Osteocyte (in vitro differentiated cells): Measurements from ENCODE around the gene ARHGEF40. TPM values are rescaled to one million over a fixed set of nuclear protein-coding genes. Genes with fewer than 3 reads are reported as not detected.
A peak's percentile ranks its signal among the peaks of the same experiment; 100 is the strongest.

Source experiments
- DNase-seq: peaks from one replicate; pipeline ENCODE4 v3.0.0; 2021; ENCODE audit warnings: mixed read lengths; ENCODE audit not compliant: unreplicated experiment; ENCODE audit errors: extremely low spot score
- H3K27ac Mint-ChIP-seq: one replicate; pipeline ENCODE4 v1.8.0; 2021; ENCODE audit warnings: mild to moderate bottlenecking, mixed read lengths; ENCODE audit not compliant: unreplicated experiment
- H3K27me3 Mint-ChIP-seq: one replicate; pipeline ENCODE4 v1.8.0; 2021; ENCODE audit warnings: mixed read lengths; ENCODE audit not compliant: unreplicated experiment
- H3K36me3 Mint-ChIP-seq: one replicate; pipeline ENCODE4 v1.8.0; 2021; ENCODE audit warnings: mixed read lengths; ENCODE audit not compliant: unreplicated experiment
- H3K4me1 Mint-ChIP-seq: one replicate; pipeline ENCODE4 v1.8.0; 2021; ENCODE audit warnings: mixed read lengths; ENCODE audit not compliant: unreplicated experiment
- H3K4me3 Mint-ChIP-seq: one replicate; pipeline ENCODE4 v1.8.0; 2021; ENCODE audit warnings: mild to moderate bottlenecking, moderate library complexity, mixed read lengths; ENCODE audit not compliant: unreplicated experiment
- H3K9me3 Mint-ChIP-seq: one replicate; pipeline ENCODE4 v1.8.0; 2021; ENCODE audit warnings: mixed read lengths; ENCODE audit not compliant: unreplicated experiment
- CTCF ChIP-seq: fragments of 200-600 bp; sonication (generic); IDR thresholded peaks from 2 replicates; pipeline ENCODE4 v1.5.0; 2021; ENCODE audit warnings: antibody characterized with exemption, mild to moderate bottlenecking, moderate library complexity
- total RNA-seq: library from RNA; stranded (reverse); gene quantifications from 2 replicates; pipeline ENCODE4 v1.2.1, GENCODE V29; 2021

ARHGEF40 gene
- total RNA-seq, 1 donor from 2014 or later, result 139 TPM

DNA sequence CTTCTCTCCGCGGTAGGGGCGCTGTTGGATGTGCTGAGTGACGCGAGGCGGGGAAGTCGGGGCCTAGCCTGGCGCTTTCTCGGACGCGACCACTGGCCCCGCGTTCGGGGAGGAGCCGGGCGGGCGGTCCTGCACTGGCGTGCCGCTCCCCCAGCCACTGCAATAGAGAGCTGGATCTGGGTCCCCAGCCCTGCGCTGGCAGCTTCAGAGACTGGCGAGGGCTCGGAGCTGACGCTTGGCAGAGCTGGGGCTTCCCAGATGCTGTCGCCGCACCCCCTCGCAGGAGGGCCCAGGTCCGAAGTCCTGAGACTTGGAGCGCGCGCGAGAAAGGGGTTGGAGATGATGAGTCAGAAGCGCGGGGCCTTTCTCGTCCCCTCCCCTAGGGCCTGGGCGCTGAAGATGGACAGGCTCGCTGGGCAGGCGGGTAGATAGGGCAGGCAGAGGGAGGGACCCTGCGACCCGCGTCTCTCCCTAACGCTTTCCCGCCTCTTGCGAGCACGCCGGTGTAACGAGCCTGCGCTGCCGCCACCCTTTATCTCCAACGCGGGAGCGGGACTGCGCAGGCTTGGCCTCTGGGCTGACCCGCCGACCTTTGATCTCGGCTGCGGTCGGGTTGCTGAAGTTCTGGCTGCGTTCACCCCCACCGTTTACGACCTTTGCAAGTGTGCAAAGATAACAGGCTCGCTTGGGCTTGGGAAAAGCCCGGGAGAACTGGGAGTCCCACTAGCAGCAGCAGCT, 33.8 kb downstream of the ARHGEF40 start:
- Mint-ChIP-seq H3K36me3 (no peaks in the 10 kb centered on the region), H3K9me3 (no peaks in the 10 kb centered on the region), H3K4me3 (peak overlapping the region; percentile 95), H3K27me3 (no peaks in the 10 kb centered on the region), H3K4me1 (peaks cover 51% of the 10 kb centered on the region), H3K27ac (peak overlapping the region; percentile 91)
- peak; percentile 70 for TF ChIP-seq CTCF
- peak; percentile 97 for DNase-seq

- peak; percentile 98 for TF ChIP-seq CTCF
- Mint-ChIP-seq H3K4me1 (peaks cover 44% of the 10 kb centered on the region), H3K9me3 (no peaks in the 10 kb centered on the region), H3K27ac (peak overlapping the region; percentile 91), H3K27me3 (no peaks in the 10 kb centered on the region), H3K4me3 (peak overlapping the region; percentile 95), H3K36me3 (no peaks in the 10 kb centered on the region)
- DNase-seq, result no peak
Measured at GRCh38 chr14:21104448-21105060, 34.5 kb downstream of the ARHGEF40 start.

GRCh38 chr14:21105095-21105494, 35.0 kb downstream of the ARHGEF40 start:
- H3K27me3 Mint-ChIP-seq, result no peaks in the 10 kb centered on the region
- no peak overlapping the region for H3K4me3 Mint-ChIP-seq
- peaks cover 41% of the 10 kb centered on the region for H3K4me1 Mint-ChIP-seq
- no peaks in the 10 kb centered on the region for H3K9me3 Mint-ChIP-seq
- H3K36me3 Mint-ChIP-seq, result no peaks in the 10 kb centered on the region
- H3K27ac Mint-ChIP-seq, result no peak overlapping the region
- TF ChIP-seq CTCF, result no peak
- DNase-seq, result no peak

GRCh38 chr14:21106176-21106497, 36.0 kb downstream of the ARHGEF40 start:
- Mint-ChIP-seq H3K36me3 (no peaks in the 10 kb centered on the region), H3K4me1 (peaks cover 38% of the 10 kb centered on the region), H3K4me3 (no peak overlapping the region), H3K9me3 (no peaks in the 10 kb centered on the region), H3K27me3 (peaks cover 5% of the 10 kb centered on the region), H3K27ac (no peak overlapping the region)
- no peak for TF ChIP-seq CTCF
- no peak for DNase-seq

DNA sequence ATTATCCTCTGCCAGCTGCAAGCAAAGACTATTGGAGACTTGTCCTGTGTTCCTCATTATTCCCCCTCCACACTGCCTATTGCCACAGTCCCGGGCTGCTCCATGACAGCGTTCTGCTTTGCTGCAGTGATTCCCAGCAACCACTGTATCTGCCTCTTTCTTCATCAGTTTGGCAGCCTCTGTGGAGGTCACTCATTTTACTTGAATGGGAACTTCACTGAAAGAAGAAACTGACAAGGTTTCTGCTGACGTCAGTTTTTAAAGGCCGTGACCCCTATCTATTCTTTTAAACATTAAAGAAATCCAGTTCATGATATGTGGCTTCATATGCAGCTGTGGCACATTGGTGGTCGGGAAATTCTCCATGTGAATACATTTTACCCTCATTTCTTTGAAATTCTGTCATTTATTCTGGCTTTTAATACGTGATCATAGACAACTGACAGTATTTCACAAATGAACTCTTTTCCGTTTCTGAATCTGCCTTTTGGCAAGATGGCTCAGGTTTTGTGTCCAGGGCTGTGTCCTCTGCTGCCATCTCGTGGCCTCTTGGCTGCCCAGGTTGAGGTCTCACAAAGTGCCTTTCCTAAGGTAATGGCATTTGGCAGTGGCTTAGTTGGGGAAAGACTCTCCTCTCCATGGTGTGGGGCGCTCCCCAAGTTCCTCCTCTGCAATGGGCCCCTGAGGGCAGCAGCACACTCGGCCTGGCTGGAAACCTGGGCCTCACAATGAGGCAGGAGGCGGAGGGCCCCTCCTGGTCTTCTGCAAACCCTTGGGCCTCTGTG, 36.6 kb downstream of the ARHGEF40 start:
- peaks cover 6% of the 10 kb centered on the region for H3K27me3 Mint-ChIP-seq
- H3K27ac Mint-ChIP-seq, result peak overlapping the region; percentile 45
- H3K9me3 Mint-ChIP-seq, result no peaks in the 10 kb centered on the region
- peak overlapping the region; percentile 22 for H3K4me3 Mint-ChIP-seq
- no peaks in the 10 kb centered on the region for H3K36me3 Mint-ChIP-seq
- peaks cover 38% of the 10 kb centered on the region for H3K4me1 Mint-ChIP-seq
- peak; percentile 92 for TF ChIP-seq CTCF
- DNase-seq, result no peak
